Kidney epithelial cell (primary cell): Measurements from ENCODE around the gene KLK12. TPM values are rescaled to one million over a fixed set of nuclear protein-coding genes. Genes with fewer than 3 reads are reported as not detected.

Source experiments
- DNase-seq: peaks from one replicate; pipeline ENCODE4 v3.0.0-alpha.2; 2010; ENCODE audit warnings: low read depth
- H3K27me3 ChIP-seq: 2 replicates; pipeline ENCODE4 v1.6.0; 2011; ENCODE audit warnings: low read length; ENCODE audit not compliant: control insufficient read depth, insufficient read depth
- H3K36me3 ChIP-seq: 2 replicates; pipeline ENCODE4 v1.5.1; 2011; ENCODE audit warnings: low read length; ENCODE audit not compliant: control insufficient read depth, insufficient read depth
- H3K4me3 ChIP-seq: 2 replicates; pipeline ENCODE4 v1.5.1; 2011; ENCODE audit warnings: low read depth, mild to moderate bottlenecking, control low read depth, low read length
- CTCF ChIP-seq: IDR thresholded peaks from 2 replicates; pipeline ENCODE4 v1.5.1; 2011; ENCODE audit warnings: mild to moderate bottlenecking, moderate library complexity, low read length, control low read depth, inconsistent platforms; ENCODE audit not compliant: insufficient read depth, poor library complexity, severe bottlenecking
- total RNA-seq: library from RNA; depleted of rRNA; stranded (reverse); fragments of >200 nt; gene quantifications from 2 replicates; pipeline ENCODE4 v1.2.3, GENCODE V29; 2015

KLK12 gene
- not detected in 2 replicates for total RNA-seq

GRCh38 chr19:51034704-51035103 is at the start of gene KLK12:
KLK12 (minus strand) TSS chr19:51035002; CDS start chr19:51034621, 381 bp downstream.
- no peak for TF ChIP-seq CTCF
- no peaks in the 10 kb centered on the region for H3K36me3 ChIP-seq
- H3K27me3 ChIP-seq: no peaks in the 10 kb centered on the region
- H3K4me3 ChIP-seq: no peak within 1 kb of the TSS
- no peak for DNase-seq

- Histone ChIP-seq H3K27me3 (peaks cover 2% of the 10 kb centered on the region), H3K36me3 (no peaks in the 10 kb centered on the region), H3K4me3 (no peak overlapping the region)
- no peak for TF ChIP-seq CTCF
- no peak for DNase-seq
These were observed 49.7 kb upstream of the KLK12 start for GRCh38 chr19:51084505-51084904.

GRCh38 chr19:51083783-51084182 is 49.0 kb upstream of the KLK12 start:
- Histone ChIP-seq H3K36me3 (no peaks in the 10 kb centered on the region), H3K27me3 (peaks cover 2% of the 10 kb centered on the region), H3K4me3 (no peak overlapping the region)
- DNase-seq: no peak
- TF ChIP-seq CTCF: no peak

GRCh38 chr19:51083181-51083580 is 48.4 kb upstream of the KLK12 start:
- no peaks in the 10 kb centered on the region for H3K36me3 ChIP-seq
- no peak overlapping the region for H3K4me3 ChIP-seq
- peaks cover 2% of the 10 kb centered on the region for H3K27me3 ChIP-seq
- TF ChIP-seq CTCF: no peak
- DNase-seq: no peak

GRCh38 chr19:51082611-51083010 is 47.8 kb upstream of the KLK12 start, which contains the start of gene KLK14:
KLK14 (minus strand) TSS chr19:51082887; CDS start chr19:51082614, 273 bp downstream.
- H3K27me3 ChIP-seq: peaks cover 2% of the 10 kb centered on the region
- no peak for DNase-seq
- TF ChIP-seq CTCF: no peak
- no peaks in the 10 kb centered on the region for H3K36me3 ChIP-seq
- no peak within 1 kb of the TSS for H3K4me3 ChIP-seq

- no peak for DNase-seq
- Histone ChIP-seq H3K4me3 (no peak overlapping the region), H3K36me3 (no peaks in the 10 kb centered on the region), H3K27me3 (peaks cover 4% of the 10 kb centered on the region)
- no peak for TF ChIP-seq CTCF
These were observed 46.7 kb upstream of the KLK12 start for GRCh38 chr19:51081476-51081875.
